Measurements from ENCODE around the gene WNT10A.
A peak's percentile ranks its signal among the peaks of the same experiment; 100 is the strongest.

WNT10A gene

DNA sequence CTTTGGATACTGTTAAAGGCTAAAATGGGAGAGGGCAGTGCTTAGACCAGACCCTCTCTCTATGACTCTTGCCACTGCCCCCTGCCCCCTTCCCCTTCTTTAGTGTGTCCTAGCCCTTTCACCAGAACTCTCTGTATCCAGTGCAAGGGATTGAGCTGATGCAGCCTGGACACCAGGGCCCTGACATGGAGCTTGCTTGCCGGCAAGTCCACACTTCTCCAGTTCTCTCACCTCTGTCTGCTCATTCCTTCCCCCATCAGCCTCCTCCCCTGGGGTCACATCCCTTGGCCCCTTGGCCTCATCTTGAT is 22.6 kb upstream of the WNT10A start:
- no peak for DNase-seq

DNA sequence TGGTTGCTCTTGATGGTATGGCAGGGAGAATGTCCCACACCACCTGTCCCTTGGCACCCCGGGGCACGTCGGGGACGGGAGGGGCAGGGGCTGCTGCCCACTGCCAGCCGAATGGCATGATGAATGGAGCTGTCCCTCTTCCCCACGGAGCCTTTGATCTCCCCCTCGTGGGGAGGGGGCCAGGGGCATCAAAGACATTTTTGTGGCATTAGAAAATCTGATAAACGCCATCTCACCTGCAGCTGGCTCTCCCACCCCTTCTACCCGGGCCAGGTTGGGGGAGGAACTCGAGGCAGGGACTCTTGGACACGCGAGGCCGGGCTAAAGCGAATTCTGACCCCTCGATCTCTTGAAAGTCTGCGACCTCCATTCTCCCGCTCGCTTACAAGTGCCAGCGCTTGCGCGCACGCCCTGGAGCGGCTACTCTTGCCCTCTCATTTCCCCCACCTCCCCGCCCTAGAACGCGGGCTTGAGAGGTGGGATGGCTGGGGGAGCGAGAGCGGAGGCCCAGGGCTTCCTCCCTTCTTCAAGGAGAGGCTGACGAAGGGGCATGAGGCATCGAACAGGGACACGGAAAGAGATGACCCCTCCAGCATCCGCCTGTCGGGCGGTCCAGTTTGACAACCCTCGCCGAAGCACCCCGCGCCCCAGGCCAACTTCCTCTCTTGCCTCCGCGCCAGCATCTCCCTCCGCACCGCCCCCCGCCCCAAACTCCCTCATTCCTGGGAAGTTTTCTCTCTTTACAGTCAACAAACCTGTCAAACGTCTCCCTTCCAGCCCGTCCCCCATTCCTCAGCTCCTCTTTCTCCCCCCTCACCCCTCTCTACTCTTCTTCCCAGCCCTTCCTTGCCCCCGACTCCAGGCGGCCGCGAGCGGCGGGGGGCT is 21.7 kb upstream of the WNT10A start:
- DNase-seq: no peak

DNA sequence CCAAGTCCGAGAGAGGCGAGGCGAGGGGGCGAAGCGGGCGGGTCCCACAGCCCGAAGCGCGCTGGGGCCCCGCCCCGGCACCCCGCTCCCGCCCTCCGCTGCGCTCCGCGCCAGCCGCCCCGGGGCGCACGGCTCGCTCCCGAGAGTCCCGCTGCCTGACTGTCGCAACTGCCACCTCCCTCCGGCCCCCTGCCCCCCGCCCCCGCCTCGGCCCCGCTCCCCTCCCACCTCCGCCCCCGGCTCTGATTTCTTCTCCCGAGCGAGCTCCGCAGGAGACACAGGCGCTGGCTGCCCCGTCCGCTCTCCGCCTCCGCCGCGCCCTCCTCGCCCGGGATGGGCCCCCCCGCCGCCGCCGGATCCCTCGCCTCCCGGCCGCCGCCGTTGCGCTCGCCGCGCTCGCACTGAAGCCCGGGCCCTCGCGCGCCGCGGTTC is 21.1 kb upstream of the WNT10A start, which contains the start of gene WNT6:
Gene WNT6 (plus strand): TSS at position 250 of the 432 bp plus-strand sequence. CDS start 233 bp downstream, outside the sequence.
- no peak for DNase-seq

DNA sequence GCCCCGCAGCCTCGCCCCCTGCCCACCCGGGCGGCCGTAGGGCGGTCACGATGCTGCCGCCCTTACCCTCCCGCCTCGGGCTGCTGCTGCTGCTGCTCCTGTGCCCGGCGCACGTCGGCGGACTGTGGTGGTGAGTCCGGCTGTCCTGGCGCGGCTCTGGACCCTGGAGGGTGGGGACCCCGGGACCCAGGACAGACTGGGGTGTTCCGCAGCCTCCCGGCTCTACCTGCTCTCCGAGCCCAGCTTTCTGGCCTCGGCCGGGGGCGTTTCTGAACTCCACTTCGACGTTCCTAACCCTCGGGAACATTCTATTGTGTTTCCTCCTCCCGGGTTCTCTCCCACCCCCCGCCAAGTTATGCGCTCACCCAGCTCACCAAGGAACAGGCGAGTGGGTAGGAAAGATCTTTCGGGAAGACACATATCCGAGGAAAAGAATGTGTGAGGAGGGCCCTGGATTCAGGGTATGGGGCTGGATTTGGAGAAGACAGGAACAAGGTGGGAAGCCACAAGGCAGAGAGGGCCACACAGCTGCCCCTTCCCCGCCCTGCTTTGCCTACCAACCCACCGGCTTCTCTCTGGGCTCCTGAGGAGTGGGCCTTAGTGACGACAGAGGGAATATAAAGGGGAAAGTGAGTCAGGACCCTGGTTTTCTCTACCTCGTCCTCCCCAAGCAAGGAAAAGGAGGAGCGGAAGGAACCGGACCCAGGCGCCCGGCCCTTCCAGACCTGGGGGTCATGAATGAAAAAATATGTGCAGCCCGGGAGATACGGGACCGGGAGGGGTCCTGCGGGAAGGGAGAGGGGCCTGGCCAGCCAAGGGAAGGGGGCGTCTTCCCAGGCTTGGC is 20.4 kb upstream of the WNT10A start:
- DNase-seq: no peak

DNA sequence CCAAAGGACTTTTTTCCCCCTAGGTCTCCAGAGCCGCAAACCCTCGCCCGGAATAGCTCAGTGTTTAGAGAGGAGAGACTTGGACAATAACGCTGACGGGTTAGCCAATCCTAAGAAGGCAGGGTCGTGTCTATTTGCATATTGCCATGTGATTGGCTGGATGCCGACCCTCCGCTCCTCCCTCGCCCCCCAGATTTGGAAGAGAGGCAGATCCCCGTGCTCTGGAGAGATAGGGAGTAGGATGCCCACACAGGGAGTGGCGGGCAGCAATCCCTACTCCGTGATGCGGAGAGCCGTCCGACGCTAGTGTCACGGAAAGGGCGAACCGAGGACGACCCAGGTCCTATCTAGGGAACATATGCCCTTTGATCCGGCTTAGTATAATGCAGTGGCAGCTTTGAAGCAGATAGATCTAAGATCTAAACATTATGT is 19.7 kb upstream of the WNT10A start:
- peak; percentile 81 for DNase-seq

GRCh38 chr2:218861645-218862318 is 18.9 kb upstream of the WNT10A start:
- DNase-seq: no peak

GRCh38 chr2:218863021-218863520 is 17.6 kb upstream of the WNT10A start:
- DNase-seq: no peak

- no peak for DNase-seq
Measured at GRCh38 chr2:218865396-218865795, 15.3 kb upstream of the WNT10A start.

GRCh38 chr2:218865999-218866398 is 14.7 kb upstream of the WNT10A start:
- DNase-seq: no peak

GRCh38 chr2:218867900-218868299 is 12.8 kb upstream of the WNT10A start:
- no peak for DNase-seq

DNA sequence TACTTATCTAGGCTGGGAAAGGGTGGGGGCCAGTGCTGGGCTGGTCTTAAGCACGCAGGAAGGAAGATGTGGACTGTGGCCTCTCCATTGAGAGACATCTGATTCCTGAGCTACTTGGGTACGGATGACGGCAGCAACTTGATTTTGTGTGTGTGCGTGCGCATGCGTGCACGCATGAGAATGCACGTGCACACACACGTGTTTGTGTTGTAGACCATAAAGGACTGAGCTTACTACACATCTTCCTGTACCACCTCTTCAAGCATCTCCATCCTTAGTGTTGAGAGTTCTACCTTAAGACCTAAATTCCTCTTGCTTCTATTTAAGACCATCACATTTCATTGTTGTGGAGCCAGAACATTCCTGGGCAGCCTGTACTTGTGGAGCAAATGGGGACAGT is 11.6 kb upstream of the WNT10A start:
- DNase-seq: no peak

GRCh38 chr2:218870984-218871344 is 9.7 kb upstream of the WNT10A start:
- no peak for DNase-seq

- DNase-seq: no peak
Measured at GRCh38 chr2:218871345-218872302, 9.0 kb upstream of the WNT10A start.

DNA sequence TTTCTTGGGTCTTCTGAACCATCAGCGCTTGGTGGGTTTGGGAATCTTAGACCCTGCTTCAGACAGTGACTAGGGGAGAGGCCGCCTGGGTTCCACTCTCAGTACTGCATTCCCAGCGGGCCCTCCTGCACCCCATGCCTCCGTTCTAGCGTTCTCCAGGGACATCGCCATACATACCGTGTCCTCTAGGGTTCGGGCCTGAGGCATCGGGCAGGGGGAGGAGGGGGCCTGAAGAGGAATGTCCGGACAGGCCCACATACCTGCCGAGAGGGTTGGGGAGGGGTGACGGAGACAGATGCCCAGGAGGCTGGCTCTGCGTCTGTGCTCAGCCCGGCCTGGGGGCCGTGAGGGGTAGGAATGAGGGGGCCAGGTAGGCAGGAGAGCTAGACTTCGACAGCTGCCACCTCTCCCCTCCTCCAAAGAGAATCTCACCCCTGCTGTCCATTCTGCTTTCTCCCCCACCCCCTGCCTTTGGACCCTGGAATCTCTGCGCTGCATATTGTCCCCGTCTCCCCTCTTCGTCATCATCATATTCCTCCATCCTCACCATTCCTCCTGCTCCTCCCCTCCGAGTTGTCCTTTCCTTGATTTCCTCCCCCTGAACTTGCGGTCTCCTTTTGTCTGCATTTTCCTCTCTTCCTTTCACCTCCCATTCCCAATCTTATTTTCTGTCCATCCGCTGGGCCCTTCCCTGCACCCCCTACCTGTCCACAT is 7.8 kb upstream of the WNT10A start:
- DNase-seq: no peak

GRCh38 chr2:218873359-218874194 is 7.1 kb upstream of the WNT10A start:
- no peak for DNase-seq

GRCh38 chr2:218875692-218876246 is 4.9 kb upstream of the WNT10A start:
- DNase-seq: no peak

- DNase-seq: peak; percentile 44
Measured at GRCh38 chr2:218876562-218877219, 4.0 kb upstream of the WNT10A start.

DNA sequence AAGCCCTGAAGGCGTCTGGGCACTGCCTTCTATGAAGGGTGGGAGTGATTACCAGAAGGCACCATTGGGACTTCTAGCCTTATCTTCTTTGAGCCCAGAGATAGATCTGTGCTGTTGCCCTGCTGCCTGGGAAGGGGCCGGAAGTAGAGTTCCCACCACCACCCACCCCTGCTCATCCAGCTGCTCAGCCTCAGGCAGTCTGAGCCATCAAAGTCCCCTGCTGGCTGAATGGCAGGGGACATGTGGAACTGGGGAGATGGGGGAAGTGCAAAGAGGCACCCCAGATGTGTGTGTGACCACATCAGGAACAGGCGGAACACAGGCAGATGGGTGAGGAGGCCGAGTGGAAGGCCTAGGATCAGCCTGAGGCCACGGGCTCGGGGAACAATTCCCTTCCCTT is 3.3 kb upstream of the WNT10A start:
- no peak for DNase-seq

DNA sequence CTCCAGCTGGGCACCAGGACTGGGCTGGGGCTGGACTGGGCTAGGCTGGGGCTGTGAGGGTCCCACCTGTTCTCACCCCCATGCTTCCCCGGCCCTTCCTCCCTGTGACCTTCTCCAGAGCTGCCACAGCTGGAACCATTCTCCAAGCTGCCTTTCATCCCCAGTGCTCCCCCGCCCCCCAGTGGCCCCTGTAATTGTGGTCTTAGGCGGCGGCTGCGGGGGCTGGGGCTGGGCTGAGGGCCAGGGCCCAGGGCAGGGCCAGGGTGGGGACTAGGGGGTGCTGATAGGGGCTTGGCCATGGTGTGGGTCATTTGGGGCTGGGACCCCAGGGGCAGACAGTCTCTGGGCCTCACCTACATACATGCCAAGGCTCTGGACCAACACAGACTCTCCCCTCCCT is 2.8 kb upstream of the WNT10A start:
- no peak for DNase-seq

GRCh38 chr2:218878486-218878885 is 2.2 kb upstream of the WNT10A start:
- no peak for DNase-seq
